ENCODE data around the gene SLC16A7.

Gene SLC16A7

GRCh38 chr12:59672273-59672672, 76.4 kb downstream of the SLC16A7 start:
- DNase-seq, result no peak

DNA sequence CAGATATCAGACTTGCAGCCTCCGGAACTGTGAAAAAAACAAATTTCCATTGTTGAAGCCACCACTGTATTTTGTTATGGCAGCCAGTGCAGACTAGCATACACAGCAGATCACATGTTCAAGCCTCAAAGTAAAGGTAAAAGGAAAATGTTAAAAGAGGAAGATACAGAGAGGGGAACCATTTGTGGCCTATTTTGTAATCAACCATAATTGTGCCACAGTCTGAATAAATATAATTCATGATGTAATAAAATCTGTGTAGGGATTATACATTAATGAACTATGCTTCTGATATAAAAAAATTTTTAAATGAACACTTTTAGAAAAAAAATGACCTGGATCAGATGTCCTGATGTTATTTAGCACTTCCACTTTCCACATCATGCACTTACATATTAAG, 79.6 kb downstream of the SLC16A7 start:
- no peak for DNase-seq

DNA sequence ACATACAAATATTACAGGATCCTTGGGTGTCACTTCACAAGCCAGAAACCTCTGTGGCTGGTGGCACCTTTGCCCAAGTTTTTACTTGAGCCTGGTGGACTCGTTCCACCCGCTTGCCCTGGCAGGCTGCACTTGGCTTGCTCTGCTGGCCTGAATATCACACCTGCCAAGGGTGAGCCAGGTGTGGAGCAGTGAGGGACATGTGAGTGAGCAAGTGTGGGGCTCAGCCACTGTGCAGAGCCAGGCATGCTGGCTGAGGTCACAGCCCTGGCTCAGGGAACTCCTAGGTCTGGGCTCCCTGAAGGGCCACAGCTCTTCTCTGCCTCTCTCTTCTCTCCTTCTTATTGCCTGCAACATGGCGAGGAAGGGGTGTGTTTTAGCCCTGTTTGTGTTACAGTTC, 82.0 kb downstream of the SLC16A7 start:
- no peak for DNase-seq

- DNase-seq, result no peak
These were observed 83.1 kb downstream of the SLC16A7 start for GRCh38 chr12:59678759-59679411.

DNA sequence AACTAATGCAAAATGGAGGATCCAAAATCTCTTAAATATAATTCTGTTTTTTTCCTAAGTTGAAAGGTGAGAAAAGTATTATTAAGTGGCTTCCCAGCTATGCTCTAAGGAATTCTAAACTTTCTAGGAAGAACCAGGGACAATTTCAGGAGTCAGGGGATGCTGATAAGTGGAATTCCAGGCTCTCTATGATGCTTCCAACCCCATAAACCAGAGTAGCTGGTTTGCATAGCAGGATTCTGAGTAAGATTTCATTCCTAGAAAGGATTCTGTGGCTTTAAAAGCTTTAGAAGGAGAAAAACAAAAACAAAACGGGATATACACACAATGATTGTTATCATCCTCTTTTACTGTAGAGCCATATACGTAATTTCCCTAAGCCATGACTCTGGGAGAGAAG, 93.9 kb downstream of the SLC16A7 start:
- no peak for DNase-seq

GRCh38 chr12:59695379-59695778, 99.5 kb downstream of the SLC16A7 start:
- no peak for DNase-seq

- no peak for DNase-seq
These were observed 102.8 kb downstream of the SLC16A7 start for GRCh38 chr12:59698600-59698999.

DNA sequence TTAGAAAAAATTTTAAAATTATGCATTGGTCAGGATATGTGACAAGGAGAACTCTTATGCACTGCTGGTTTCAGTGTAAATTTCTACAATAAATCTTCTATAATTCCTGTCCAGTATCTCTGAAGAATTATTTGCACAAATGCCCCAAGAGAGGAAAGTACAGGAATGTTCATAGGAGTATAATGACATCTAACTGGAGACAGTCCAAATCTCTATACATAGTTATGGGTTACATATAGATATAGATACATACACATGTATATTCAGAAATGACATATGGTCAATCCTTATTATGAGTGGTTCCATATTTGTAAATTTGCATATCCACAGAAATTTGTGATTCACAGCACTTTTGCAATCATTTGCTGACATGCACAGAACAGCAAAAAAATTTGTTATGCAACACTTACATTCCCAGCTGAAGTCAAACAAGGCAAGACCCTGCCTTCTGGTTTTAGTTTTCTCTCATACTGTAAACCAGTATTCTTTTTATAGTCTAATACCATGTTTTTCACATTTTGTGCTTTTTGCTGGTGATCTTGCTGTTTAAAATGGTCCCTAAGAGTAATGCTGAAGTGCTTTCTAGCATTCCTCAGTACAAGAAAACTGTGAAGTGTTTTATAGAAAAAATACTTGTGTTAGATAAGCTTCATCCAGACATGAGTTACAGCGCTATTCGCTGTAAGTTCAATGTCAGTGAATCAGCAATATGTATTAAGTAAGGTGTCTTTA, 103.8 kb downstream of the SLC16A7 start:
- no peak for DNase-seq

DNA sequence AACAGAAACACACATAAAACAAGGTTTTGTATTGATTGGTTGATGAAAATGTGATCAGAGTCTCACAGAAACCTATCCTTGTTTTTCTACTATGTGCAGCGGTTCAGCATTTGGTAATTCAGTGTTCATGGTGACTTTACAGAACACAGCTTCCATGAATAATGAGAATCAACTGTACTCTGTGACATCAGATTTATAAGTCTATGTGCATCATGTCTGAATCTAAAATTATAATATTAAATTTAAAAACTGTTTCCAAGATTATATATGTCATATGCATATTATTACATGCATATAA, 104.3 kb downstream of the SLC16A7 start:
- no peak for DNase-seq

GRCh38 chr12:59708064-59708463, 112.2 kb downstream of the SLC16A7 start:
- no peak for DNase-seq

DNA sequence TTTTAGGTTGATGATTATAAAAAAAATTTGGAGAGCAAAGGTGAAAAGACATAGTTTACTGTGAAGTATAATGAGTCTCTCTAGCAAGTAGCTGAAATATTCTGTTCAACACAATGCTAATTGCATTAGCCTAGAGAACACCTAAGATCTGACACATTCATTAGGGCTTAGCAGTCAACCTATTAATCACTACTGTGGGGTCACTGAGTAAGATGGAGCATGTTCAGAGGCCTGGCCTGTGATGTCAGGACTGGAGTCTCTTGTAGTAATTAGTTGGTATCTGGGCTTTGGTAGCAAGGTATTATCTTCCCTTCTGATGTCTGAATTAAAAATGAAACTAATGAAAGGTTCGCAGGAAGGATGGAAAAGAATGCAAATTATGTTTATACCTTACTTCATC, 112.7 kb downstream of the SLC16A7 start:
- no peak for DNase-seq

- DNase-seq, result no peak
These were observed 114.3 kb downstream of the SLC16A7 start for GRCh38 chr12:59710004-59710628.

GRCh38 chr12:59710964-59711363, 115.1 kb downstream of the SLC16A7 start:
- DNase-seq, result no peak

DNA sequence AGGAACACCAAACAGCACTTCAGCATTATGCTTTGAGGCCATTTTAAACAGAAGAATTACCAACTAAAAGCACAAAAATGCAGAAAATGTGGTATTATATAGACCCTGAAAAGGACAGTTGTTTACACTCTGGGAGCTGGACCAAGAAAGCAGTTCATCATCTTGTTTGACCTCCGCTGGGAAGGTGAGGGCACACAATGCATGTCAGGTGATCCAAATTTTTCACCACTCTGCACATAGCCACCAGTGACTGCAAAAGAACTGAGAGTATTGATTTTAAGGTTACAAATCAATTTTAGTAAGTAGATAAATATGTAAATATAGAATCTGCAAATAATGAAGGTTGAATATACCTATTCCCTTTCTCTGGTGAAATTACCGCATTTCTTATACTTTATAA, 119.6 kb downstream of the SLC16A7 start:
- no peak for DNase-seq

DNA sequence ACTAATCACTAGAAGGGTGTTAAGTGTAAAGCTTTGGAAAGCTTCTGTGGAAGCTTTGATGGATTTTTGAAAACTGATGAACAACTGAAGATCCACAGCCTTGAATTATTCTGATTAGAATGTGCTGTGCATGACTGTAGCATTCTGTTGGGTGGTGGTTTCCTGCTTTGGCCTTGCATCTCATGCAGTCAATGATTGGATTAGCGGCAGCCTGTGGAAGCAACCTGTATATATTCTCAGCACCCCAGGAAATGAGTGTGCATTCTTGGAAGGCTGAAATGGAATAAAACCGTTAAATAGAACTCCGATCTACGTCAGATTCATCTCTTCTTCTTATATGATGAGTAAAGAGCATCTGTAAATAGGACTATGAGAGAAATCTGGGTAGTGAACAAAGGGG, 120.2 kb downstream of the SLC16A7 start:
- DNase-seq, result no peak

DNA sequence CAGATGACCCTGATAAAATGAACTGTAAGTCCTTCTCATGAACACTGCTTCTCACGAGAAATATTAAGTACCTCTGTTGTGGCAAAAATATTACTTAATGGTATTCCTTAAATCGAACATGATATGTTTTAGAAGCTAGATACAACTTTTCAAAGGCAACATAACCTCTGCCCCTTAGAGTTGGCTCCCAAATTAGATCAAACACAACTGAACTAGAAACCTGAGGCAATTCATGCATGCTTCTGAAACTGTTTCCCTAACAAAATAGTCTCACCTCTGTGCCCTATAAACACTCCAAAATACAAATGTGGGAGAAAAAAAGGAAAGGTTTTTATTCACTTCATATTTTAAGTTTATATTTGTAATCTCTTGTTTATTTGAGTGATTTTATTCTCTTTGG, 121.6 kb downstream of the SLC16A7 start:
- no peak for DNase-seq

DNA sequence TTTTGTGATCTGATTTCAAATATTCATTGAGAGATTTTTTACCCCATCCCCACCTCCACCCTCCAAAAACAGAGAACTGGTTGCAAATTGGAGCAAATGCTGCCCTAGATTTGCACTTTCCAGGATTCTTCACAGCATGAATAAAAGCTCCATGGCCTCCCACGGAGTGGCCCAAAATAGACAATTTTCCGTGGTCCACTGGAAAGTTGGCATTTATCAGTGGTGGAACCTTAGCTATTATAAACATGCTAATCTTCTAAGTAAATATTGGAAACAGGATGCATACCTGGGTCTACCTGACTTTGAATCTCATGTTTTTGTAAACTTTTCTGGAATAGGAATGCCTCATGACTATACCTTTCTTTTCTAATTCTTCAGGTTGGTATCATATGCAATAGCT, 123.9 kb downstream of the SLC16A7 start:
- no peak for DNase-seq

- no peak for DNase-seq
These were observed 127.7 kb downstream of the SLC16A7 start for GRCh38 chr12:59723520-59723919.

- no peak for DNase-seq
These were observed 128.3 kb downstream of the SLC16A7 start for GRCh38 chr12:59724011-59724695.

GRCh38 chr12:59733200-59733599, 137.4 kb downstream of the SLC16A7 start:
- no peak for DNase-seq

GRCh38 chr12:59734371-59734770, 138.5 kb downstream of the SLC16A7 start:
- no peak for DNase-seq

- no peak for DNase-seq
These were observed 139.4 kb downstream of the SLC16A7 start for GRCh38 chr12:59735231-59735630.

DNA sequence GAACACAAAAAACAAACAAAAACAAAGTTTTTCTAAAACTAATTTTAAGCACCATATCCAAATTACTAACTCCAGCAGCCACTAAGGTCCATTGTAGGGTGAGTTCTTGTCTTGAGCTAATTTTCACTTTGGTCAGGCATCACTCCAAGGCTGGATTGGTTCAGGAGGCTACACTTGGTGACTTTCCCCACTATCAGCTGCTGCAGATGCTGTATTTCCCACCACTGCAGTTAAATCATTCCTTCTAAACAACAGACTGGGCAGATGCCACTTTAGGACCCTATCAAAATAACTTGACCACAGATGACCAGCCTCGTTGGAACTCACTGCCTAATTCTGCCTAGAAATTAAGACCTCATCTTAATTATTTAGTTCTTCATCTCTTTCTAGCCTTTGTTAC, 140.5 kb downstream of the SLC16A7 start:
- no peak for DNase-seq

- no peak for DNase-seq
These were observed 141.0 kb downstream of the SLC16A7 start for GRCh38 chr12:59736786-59737185.
